GM12872 (cell line): Measurements from ENCODE around the gene FBXO24.
A peak's percentile ranks its signal among the peaks of the same experiment; 100 is the strongest.

Experiments used
- TF ChIP-seq, protein P1 (sequence below): IDR thresholded peaks from 3 replicates; pipeline ENCODE4 v1.5.1; 2011; ENCODE audit warnings: low read depth, mild to moderate bottlenecking, low read length, moderate library complexity; ENCODE audit not compliant: insufficient read depth

FBXO24 gene

DNA sequence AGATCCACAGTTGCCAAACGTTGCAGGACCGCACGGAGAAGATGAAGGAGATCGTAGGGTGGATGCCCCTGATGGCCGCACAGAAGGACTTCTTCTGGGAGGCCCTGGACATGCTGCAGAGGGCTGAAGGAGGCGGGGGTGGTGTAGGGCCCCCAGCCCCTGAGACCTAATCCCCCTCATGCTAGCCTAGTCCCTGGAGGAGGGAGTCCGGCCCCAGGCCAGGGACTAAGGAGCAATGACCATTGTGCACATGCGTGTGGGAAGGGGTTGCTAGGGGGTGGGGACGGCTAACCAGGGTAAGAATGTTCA is 14.6 kb downstream of the FBXO24 start:
- TF ChIP-seq, protein P1, sequence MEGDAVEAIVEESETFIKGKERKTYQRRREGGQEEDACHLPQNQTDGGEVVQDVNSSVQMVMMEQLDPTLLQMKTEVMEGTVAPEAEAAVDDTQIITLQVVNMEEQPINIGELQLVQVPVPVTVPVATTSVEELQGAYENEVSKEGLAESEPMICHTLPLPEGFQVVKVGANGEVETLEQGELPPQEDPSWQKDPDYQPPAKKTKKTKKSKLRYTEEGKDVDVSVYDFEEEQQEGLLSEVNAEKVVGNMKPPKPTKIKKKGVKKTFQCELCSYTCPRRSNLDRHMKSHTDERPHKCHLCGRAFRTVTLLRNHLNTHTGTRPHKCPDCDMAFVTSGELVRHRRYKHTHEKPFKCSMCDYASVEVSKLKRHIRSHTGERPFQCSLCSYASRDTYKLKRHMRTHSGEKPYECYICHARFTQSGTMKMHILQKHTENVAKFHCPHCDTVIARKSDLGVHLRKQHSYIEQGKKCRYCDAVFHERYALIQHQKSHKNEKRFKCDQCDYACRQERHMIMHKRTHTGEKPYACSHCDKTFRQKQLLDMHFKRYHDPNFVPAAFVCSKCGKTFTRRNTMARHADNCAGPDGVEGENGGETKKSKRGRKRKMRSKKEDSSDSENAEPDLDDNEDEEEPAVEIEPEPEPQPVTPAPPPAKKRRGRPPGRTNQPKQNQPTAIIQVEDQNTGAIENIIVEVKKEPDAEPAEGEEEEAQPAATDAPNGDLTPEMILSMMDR = no peak

GRCh38 chr7:100602889-100603725 is 17.0 kb downstream of the FBXO24 start:
- TF ChIP-seq, protein P1 = no peak

DNA sequence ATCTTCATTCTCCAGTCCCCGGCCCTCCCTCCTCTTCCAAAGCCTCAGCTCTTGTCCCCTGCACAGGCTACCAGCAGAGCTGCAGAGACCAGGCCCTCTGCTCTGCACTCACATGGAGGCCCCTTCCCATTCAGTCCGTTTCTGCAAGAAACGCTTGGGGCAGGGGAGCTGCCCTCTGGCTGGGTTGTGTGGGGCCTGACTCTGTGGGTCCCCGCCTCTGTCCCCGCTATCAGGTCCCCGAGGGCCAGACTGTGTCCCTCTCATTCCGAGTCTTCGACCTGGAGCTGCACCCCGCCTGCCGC is 17.5 kb downstream of the FBXO24 start:
- TF ChIP-seq, protein P1 = no peak

DNA sequence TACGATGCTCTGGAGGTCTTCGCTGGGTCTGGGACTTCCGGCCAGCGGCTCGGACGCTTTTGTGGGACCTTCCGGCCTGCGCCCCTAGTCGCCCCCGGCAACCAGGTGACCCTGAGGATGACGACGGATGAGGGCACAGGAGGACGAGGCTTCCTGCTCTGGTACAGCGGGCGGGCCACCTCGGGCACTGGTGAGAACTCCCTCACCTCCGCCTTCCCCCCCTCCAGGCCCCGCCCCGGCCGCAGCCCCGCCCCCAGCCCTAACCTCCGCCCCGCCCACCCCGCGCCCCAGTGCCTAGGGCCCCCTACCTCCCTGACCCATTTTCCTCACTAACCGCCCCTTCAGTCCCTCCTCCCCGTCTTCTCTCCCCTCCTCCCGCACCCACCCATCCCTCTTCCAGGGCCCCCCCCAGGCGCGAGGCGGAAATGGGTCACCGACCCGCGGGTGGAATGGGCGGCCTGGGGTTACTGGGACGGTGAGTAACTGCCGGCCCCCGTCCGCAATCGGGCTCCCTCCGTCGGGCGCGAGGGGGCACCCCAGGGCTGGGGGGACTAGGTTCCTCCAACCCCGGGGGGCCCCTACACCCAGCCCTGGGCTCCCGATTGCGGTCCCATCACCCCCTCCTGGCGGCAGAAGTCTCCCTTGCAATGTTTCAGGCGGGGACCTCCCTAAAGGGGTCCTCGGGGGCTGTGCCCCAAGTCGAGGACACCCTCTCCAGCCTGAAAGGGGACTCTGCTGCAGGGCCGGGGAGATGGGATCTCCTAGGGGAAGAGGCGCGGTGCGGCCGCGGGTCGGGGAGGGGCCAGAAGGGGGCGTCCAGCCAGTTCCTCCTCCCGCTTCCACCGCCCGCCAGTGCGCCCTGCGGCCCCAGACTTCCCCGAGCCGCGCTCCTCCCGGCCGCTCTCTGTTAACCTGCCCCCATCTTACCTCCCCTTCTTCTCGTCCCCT is 18.2 kb downstream of the FBXO24 start:
- TF ChIP-seq, protein P1 = peak; percentile 48

- TF ChIP-seq, protein P1 = no peak
Measured at GRCh38 chr7:100604976-100605911, 19.1 kb downstream of the FBXO24 start.

- TF ChIP-seq, protein P1 = no peak
Measured at GRCh38 chr7:100606313-100606712, 20.2 kb downstream of the FBXO24 start.

DNA sequence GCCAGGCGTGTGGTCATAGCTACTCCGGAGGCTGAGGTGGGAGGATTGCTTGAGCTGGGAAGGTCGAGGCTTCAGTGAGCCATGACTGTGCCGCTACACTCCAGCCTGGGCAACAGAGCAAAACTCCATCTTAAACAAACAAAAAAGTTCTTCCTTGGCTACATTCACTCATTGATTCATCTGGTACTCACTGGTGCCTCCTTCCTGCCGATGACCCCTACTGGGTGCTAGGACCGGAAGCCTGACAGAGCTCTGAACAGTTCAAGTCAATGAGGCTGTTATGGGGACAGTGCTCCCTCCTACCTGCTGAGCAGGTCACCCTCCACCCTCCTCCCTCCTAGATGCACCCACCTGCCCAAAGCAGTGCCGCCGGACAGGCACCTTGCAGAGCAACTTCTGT is 21.0 kb downstream of the FBXO24 start:
- TF ChIP-seq, protein P1 = no peak
